HCT116 (cell line): ENCODE data around the gene GPR146. TPM values are rescaled to one million over a fixed set of nuclear protein-coding genes. Genes with fewer than 3 reads are reported as not detected.

ENCODE experiments used
- ATAC-seq: fragments of 200-7000 bp; cut with Tn5 transposase; 2 replicates; pipeline ENCODE4 v1.9.1; 2020; ENCODE audit warnings: mild to moderate bottlenecking, moderate library complexity
- BruUV-seq: library from RNA; stranded (reverse); fragments of 400-500 nt; replicated peaks from 2 replicates; lab custom pipeline; 2021; lab: Mats Ljungman, UMichigan
- CTCF ChIA-PET: fragments of 300-600 bp; sonication (Branson Sonifier 250); formaldehyde crosslinking; loops from one replicate; lab custom pipeline; 2021; ENCODE audit warnings: antibody characterized with exemption; lab: Charles Lee
- POLR2A ChIA-PET: fragments of 300-600, 350-600 bp; sonication (Branson Sonifier 250); formaldehyde crosslinking; loops from one replicate; lab custom pipeline; 2021; ENCODE audit warnings: antibody characterized with exemption; lab: Charles Lee
- RAD21 ChIA-PET, 2 experiments: fragments of 300-600 bp; sonication (Branson Sonifier 250); formaldehyde crosslinking; loops; one replicate each; lab custom pipeline; 2023; ENCODE audit warnings: low total read pairs in 2 of 2; ENCODE audit not compliant: uncharacterized antibody in 2 of 2, unreplicated experiment in 2 of 2, low non-redundant PET in 1 of 2; lab: Charles Lee
- DNase-seq: peaks from one replicate; pipeline ENCODE4 v3.0.0-alpha.2; 2010; ENCODE audit warnings: low read depth, low spot score
- H2AFZ ChIP-seq: fragments of 200-600 bp; shearing (Covaris generic), sonication (generic); 2 replicates; pipeline ENCODE4 v1.6.1; 2017; ENCODE audit warnings: low read depth, mixed run types, mixed read lengths, antibody characterized with exemption, low read length; ENCODE audit not compliant: poor library complexity, severe bottlenecking
- H3K27ac ChIP-seq: 2 replicates; pipeline ENCODE4 v1.5.1; 2012; ENCODE audit warnings: low read depth, low read length
- H3K27me3 ChIP-seq: fragments of 200-600 bp; sonication (generic); 2 replicates; pipeline ENCODE4 v1.6.1; 2016; ENCODE audit warnings: mixed run types, low read length, mixed read lengths; ENCODE audit not compliant: insufficient read depth
- H3K36me3 ChIP-seq, 2 experiments: fragments of 200-500 bp in 1 of 2; fragments of 200-600 bp in 1 of 2; sonication (Bioruptor generic) in 1 of 2; sonication (generic) in 1 of 2; 2 replicates each; pipeline versions ENCODE4 v1.5.1 to v1.6.1; 2014 to 2016; ENCODE audit warnings: low read length in 2 of 2, inconsistent platforms in 1 of 2, mixed read lengths in 1 of 2, mixed run types in 1 of 2; ENCODE audit not compliant: insufficient read depth in 2 of 2, control insufficient read depth in 1 of 2
- H3K4me1 ChIP-seq, 2 experiments: fragments of 200-600 bp in 1 of 2; sonication (generic) in 1 of 2; 2 replicates each; pipeline versions ENCODE4 v1.5.1 to v1.6.1; 2012 to 2017; ENCODE audit warnings: low read length in 2 of 2, inconsistent platforms in 1 of 2, mild to moderate bottlenecking in 1 of 2, mixed read lengths in 1 of 2, mixed run types in 1 of 2, moderate library complexity in 1 of 2; ENCODE audit not compliant: insufficient read depth in 2 of 2, control insufficient read depth in 1 of 2
- H3K4me2 ChIP-seq: fragments of 200-600 bp; sonication (generic); 2 replicates; pipeline ENCODE4 v1.6.1; 2017; ENCODE audit warnings: mixed run types, low read length, mixed read lengths
- H3K4me3 ChIP-seq, 2 experiments: fragments of 200-600 bp in 1 of 2; sonication (generic) in 1 of 2; replicated peaks in 1 of 2; 2 replicates each; pipeline ENCODE4 v1.5.1; 2011 to 2016; ENCODE audit warnings: low read length in 2 of 2, control low read depth in 1 of 2, low read depth in 1 of 2, mild to moderate bottlenecking in 1 of 2, mixed read lengths in 1 of 2, mixed run types in 1 of 2
- H3K79me2 ChIP-seq: fragments of 200-600 bp; sonication (generic); 2 replicates; pipeline ENCODE4 v1.6.1; 2017; ENCODE audit warnings: mild to moderate bottlenecking, mixed run types, low read length, moderate library complexity, mixed read lengths; ENCODE audit not compliant: insufficient read depth
- H3K9ac ChIP-seq: fragments of 200-600 bp; sonication (generic); 2 replicates; pipeline ENCODE4 v1.6.1; 2016; ENCODE audit warnings: low read length, mixed read lengths
- H3K9me2 ChIP-seq: fragments of 200-600 bp; sonication (generic), shearing (Covaris generic); 2 replicates; pipeline ENCODE4 v1.6.1; 2017; ENCODE audit warnings: mixed run types, mild to moderate bottlenecking, moderate library complexity; ENCODE audit not compliant: insufficient read depth
- H3K9me3 ChIP-seq, 2 experiments: fragments of 200-500 bp in 1 of 2; fragments of 200-600 bp in 1 of 2; sonication (Bioruptor generic) in 1 of 2; sonication (generic) in 1 of 2; 2 replicates each; pipeline ENCODE4 v1.6.1; 2014 to 2017; ENCODE audit warnings: low read length in 2 of 2, mixed read lengths in 2 of 2, inconsistent platforms in 1 of 2, low read depth in 1 of 2, mild to moderate bottlenecking in 1 of 2, mixed run types in 1 of 2, moderate library complexity in 1 of 2; ENCODE audit not compliant: control insufficient read depth in 1 of 2, insufficient read depth in 1 of 2
- H4K20me1 ChIP-seq: fragments of 200-600 bp; sonication (generic), shearing (Covaris generic); 2 replicates; pipeline ENCODE4 v1.6.1; 2017; ENCODE audit warnings: mixed run types, mild to moderate bottlenecking, moderate library complexity; ENCODE audit not compliant: insufficient read depth
- CEBPB ChIP-seq: IDR thresholded peaks from 2 replicates; pipeline ENCODE4 v1.6.1; 2012; ENCODE audit warnings: low read depth
- EGR1 ChIP-seq: IDR thresholded peaks from 2 replicates; pipeline ENCODE4 v1.6.1; 2012; ENCODE audit warnings: low read depth
- ELF1 ChIP-seq: IDR thresholded peaks from 2 replicates; pipeline ENCODE4 v1.6.1; 2012; ENCODE audit warnings: low read depth, borderline replicate concordance
- EZH2phosphoT487 ChIP-seq: fragments of 200-600 bp; IDR thresholded peaks from 2 replicates; pipeline ENCODE4 v1.6.1; 2018; ENCODE audit warnings: antibody characterized with exemption, borderline replicate concordance
- FOSL1 ChIP-seq: IDR thresholded peaks from 2 replicates; pipeline ENCODE4 v1.6.1; 2012; ENCODE audit warnings: low read depth
- POLR2A ChIP-seq: IDR thresholded peaks from 2 replicates; pipeline ENCODE4 v1.7.0; 2011; ENCODE audit warnings: borderline replicate concordance; ENCODE audit not compliant: insufficient read depth, insufficient read length; ENCODE audit errors: extremely low read depth
- TCF7L2 ChIP-seq: IDR thresholded peaks from 2 replicates; pipeline ENCODE4 v1.7.0; 2011; ENCODE audit warnings: borderline replicate concordance, inconsistent platforms; ENCODE audit not compliant: insufficient read depth, insufficient read length; ENCODE audit errors: extremely low read depth
- YY1 ChIP-seq: IDR thresholded peaks from 2 replicates; pipeline ENCODE4 v1.6.1; 2011; ENCODE audit warnings: low read length, low read depth, moderate library complexity, mild to moderate bottlenecking; ENCODE audit not compliant: insufficient replicate concordance; ENCODE audit errors: extremely low read depth
- intact Hi-C: fragments of 100-400 bp; cut with micrococcal nuclease; formaldehyde crosslinking; loops from 2 replicates; pipeline ENCODE4 v1.10.0; 2022
- total RNA-seq: library from RNA; stranded (reverse); gene quantifications from one replicate; pipeline ENCODE4 v1.2.1, GENCODE V29; 2021; ENCODE audit not compliant: unreplicated experiment
- TF ChIP-seq, protein P1 (sequence below): IDR thresholded peaks from 2 replicates; pipeline ENCODE4 v1.6.1; 2012
- TF ChIP-seq, protein P2 (sequence below): IDR thresholded peaks from 2 replicates; pipeline ENCODE4 v1.6.1; 2011; ENCODE audit warnings: mild to moderate bottlenecking, low read length, moderate library complexity; ENCODE audit not compliant: insufficient replicate concordance; ENCODE audit errors: extremely low read depth
- TF ChIP-seq, protein P3 (sequence below): IDR thresholded peaks from 2 replicates; pipeline ENCODE4 v1.6.1; 2012

Gene GPR146
- total RNA-seq, 1 experiment from 2014 or later: 2.4 TPM

DNA sequence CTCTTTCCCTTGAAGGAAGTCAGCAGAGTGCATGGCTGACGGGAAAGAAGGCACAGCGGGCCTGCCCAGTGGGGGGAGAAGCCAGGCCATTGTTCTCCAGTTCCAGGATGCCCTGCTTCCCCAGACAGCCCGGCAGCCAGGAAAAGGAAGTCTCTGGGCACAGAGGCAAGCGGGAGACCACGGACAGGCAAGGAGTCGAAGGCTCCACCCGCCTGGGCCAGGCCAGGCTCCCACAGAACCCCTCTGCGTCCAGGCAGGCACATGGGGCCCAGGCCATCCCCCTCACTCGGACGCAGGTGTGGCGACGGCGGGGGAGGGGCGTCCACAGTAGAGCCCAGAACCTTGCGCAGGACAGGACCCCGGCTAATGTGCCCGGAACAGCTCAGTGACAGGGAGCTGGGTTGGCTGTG is 8.7 kb downstream of the GPR146 start:
- ChIA-PET CTCF (no interaction called here), POLR2A (no interaction called here)
- no peak for ATAC-seq

More for the DNA sequence above, 8.7 kb downstream of the GPR146 start:
- H4K20me1 ChIP-seq: no peaks in the 10 kb centered on the region
- peaks cover 6% of the 10 kb centered on the region; the same call in 1 of the 2 replicates for H3K79me2 ChIP-seq
- H3K27ac ChIP-seq: no peak overlapping the region
- H3K4me1 ChIP-seq: no peaks in the 10 kb centered on the region
- no peak overlapping the region for H3K4me2 ChIP-seq
- H3K4me3 ChIP-seq: no peak overlapping the region
- H3K9ac ChIP-seq: no peak overlapping the region
- no peak for TF ChIP-seq ELF1
- no peak for TF ChIP-seq YY1
- no peak for TF ChIP-seq CEBPB
- TF ChIP-seq, protein P1, sequence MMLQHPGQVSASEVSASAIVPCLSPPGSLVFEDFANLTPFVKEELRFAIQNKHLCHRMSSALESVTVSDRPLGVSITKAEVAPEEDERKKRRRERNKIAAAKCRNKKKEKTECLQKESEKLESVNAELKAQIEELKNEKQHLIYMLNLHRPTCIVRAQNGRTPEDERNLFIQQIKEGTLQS: no peak
- no peak for TF ChIP-seq POLR2A
- no peak for TF ChIP-seq EZH2phosphoT487
- TF ChIP-seq EGR1: no peak
- no peak for TF ChIP-seq FOSL1
- TF ChIP-seq TCF7L2: no peak
- TF ChIP-seq, protein P2, sequence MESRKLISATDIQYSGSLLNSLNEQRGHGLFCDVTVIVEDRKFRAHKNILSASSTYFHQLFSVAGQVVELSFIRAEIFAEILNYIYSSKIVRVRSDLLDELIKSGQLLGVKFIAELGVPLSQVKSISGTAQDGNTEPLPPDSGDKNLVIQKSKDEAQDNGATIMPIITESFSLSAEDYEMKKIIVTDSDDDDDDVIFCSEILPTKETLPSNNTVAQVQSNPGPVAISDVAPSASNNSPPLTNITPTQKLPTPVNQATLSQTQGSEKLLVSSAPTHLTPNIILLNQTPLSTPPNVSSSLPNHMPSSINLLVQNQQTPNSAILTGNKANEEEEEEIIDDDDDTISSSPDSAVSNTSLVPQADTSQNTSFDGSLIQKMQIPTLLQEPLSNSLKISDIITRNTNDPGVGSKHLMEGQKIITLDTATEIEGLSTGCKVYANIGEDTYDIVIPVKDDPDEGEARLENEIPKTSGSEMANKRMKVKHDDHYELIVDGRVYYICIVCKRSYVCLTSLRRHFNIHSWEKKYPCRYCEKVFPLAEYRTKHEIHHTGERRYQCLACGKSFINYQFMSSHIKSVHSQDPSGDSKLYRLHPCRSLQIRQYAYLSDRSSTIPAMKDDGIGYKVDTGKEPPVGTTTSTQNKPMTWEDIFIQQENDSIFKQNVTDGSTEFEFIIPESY: no peak
- TF ChIP-seq, protein P3, sequence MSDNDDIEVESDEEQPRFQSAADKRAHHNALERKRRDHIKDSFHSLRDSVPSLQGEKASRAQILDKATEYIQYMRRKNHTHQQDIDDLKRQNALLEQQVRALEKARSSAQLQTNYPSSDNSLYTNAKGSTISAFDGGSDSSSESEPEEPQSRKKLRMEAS: no peak
- intact Hi-C loops: no loop called here
- H3K9me3 ChIP-seq: no peaks in the 10 kb centered on the region
- DNase-seq: no peak
- BruUV-seq: no TSS peak
- no peaks in the 10 kb centered on the region for H3K36me3 ChIP-seq
- H3K27me3 ChIP-seq: no peaks in the 10 kb centered on the region
- RAD21 ChIA-PET: no interaction called here
- H3K9me2 ChIP-seq: no peaks in the 10 kb centered on the region
- no peak overlapping the region for H2AFZ ChIP-seq
